Cardiac muscle cell (in vitro differentiated cells and primary cell): ENCODE data around the gene SP3. TPM values are rescaled to one million over a fixed set of nuclear protein-coding genes. Genes with fewer than 3 reads are reported as not detected.

Source experiments
- DNase-seq, 2 donors: peaks; one replicate each; pipeline versions ENCODE4 v3.0.0 to v3.0.0-alpha.2; 2010 to 2017; ENCODE audit warnings: low read depth in 1 of 2, low spot score in 1 of 2
- H3K27ac ChIP-seq: fragments of 200-600 bp; sonication (generic); 2 replicates; pipeline ENCODE4 v1.5.1; 2016
- H3K27me3 ChIP-seq: fragments of 200-600 bp; sonication (generic); 2 replicates; pipeline ENCODE4 v1.6.0; 2016; ENCODE audit warnings: control low read depth
- H3K36me3 ChIP-seq: fragments of 200-600 bp; sonication (generic); 2 replicates; pipeline ENCODE4 v1.5.1; 2016; ENCODE audit warnings: control low read depth
- H3K4me1 ChIP-seq: fragments of 200-600 bp; sonication (generic); 2 replicates; pipeline ENCODE4 v1.8.1; 2017; ENCODE audit warnings: low read depth, mild to moderate bottlenecking, mixed run types
- H3K4me3 ChIP-seq: fragments of 200-600 bp; sonication (generic); 2 replicates; pipeline ENCODE4 v1.5.1; 2016; ENCODE audit warnings: mild to moderate bottlenecking
- H3K9me3 ChIP-seq: fragments of 200-600 bp; sonication (generic); 2 replicates; pipeline ENCODE4 v1.5.1; 2017; ENCODE audit warnings: low read depth, mild to moderate bottlenecking, control low read depth
- polyA plus RNA-seq: library from polyadenylated mRNA; unstranded; fragments of >200 nt; fragmentation: Nextera tagmentation; extraction: Ambion mirVana; gene quantifications from 2 replicates; pipeline ENCODE4 v1.2.1, GENCODE V29; 2016
- total RNA-seq: library from RNA; depleted of rRNA; stranded (reverse); fragments of >200 nt; gene quantifications from 2 replicates; pipeline ENCODE4 v1.2.3, GENCODE V29; 2016
- TF ChIP-seq, protein P1 (sequence below): IDR thresholded peaks from 2 replicates; pipeline ENCODE4 v1.5.1; 2012; ENCODE audit warnings: low read depth, mild to moderate bottlenecking, low read length

SP3 gene
- total and polyA plus RNA-seq, 2 experiments from 2014 or later, result 36.0 to 164 TPM

- Histone ChIP-seq H3K4me1 (peaks cover 24% of the 10 kb centered on the region), H3K27ac (no peak overlapping the region), H3K27me3 (peaks cover 3% of the 10 kb centered on the region), H3K4me3 (no peak overlapping the region), H3K36me3 (no peaks in the 10 kb centered on the region), H3K9me3 (no peaks in the 10 kb centered on the region)
- DNase-seq, result no peak
- TF ChIP-seq, protein P1, sequence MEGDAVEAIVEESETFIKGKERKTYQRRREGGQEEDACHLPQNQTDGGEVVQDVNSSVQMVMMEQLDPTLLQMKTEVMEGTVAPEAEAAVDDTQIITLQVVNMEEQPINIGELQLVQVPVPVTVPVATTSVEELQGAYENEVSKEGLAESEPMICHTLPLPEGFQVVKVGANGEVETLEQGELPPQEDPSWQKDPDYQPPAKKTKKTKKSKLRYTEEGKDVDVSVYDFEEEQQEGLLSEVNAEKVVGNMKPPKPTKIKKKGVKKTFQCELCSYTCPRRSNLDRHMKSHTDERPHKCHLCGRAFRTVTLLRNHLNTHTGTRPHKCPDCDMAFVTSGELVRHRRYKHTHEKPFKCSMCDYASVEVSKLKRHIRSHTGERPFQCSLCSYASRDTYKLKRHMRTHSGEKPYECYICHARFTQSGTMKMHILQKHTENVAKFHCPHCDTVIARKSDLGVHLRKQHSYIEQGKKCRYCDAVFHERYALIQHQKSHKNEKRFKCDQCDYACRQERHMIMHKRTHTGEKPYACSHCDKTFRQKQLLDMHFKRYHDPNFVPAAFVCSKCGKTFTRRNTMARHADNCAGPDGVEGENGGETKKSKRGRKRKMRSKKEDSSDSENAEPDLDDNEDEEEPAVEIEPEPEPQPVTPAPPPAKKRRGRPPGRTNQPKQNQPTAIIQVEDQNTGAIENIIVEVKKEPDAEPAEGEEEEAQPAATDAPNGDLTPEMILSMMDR, result no peak
Measured at GRCh38 chr2:174011796-174012195, 46.6 kb upstream of the SP3 start.

- Histone ChIP-seq H3K4me3 (no peak overlapping the region), H3K9me3 (no peaks in the 10 kb centered on the region), H3K4me1 (peaks cover 24% of the 10 kb centered on the region), H3K27me3 (peaks cover 3% of the 10 kb centered on the region), H3K27ac (no peak overlapping the region), H3K36me3 (no peaks in the 10 kb centered on the region)
- TF ChIP-seq, protein P1, result no peak
- DNase-seq, result no peak
Measured at GRCh38 chr2:174011173-174011572, 46.0 kb upstream of the SP3 start.

DNA sequence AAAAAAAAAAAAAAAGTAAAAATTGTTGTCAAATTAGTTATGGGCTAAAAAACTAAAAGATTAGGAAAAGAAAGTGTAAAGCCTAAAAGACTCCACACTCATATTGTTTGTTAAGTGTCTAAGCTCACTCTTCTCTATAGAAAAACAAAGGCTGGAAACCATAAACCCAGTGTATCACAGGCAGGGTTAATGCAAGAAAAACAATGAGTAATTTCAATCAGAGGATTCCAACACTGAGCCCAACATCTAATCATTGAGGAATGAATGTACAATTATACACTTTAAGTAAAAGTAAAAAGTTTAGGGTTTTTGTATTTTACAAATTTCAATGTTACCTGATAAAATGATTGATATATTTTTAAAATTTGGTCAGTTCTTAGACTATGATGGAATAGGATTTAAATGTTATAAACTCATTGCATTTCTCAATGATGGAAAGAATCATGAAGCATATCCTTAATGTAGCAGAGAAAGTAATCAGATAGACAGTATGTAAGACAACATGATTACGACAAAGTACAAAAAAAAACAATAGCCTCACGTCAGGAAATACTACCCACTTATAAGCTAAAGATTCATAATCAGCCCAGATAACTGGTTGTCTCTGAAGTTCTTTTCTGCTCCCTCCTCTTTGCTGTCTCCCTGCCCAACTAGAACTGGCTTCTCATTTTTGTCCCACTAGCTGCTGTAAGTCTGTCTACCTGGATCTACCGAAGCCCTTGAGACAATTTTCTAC, 44.5 kb upstream of the SP3 start:
- H3K27me3 ChIP-seq, result peaks cover 3% of the 10 kb centered on the region
- H3K27ac ChIP-seq, result no peak overlapping the region
- H3K4me1 ChIP-seq, result peaks cover 17% of the 10 kb centered on the region
- DNase-seq, result no peak
- TF ChIP-seq, protein P1, result no peak
- no peak overlapping the region for H3K4me3 ChIP-seq
- no peaks in the 10 kb centered on the region for H3K9me3 ChIP-seq
- no peaks in the 10 kb centered on the region for H3K36me3 ChIP-seq

- TF ChIP-seq, protein P1, result no peak
- H3K9me3 ChIP-seq, result no peaks in the 10 kb centered on the region
- no peak for DNase-seq
- no peak overlapping the region for H3K4me3 ChIP-seq
- no peak overlapping the region for H3K27ac ChIP-seq
- H3K36me3 ChIP-seq, result no peaks in the 10 kb centered on the region
- peaks cover 10% of the 10 kb centered on the region for H3K4me1 ChIP-seq
- H3K27me3 ChIP-seq, result peaks cover 3% of the 10 kb centered on the region
Measured at GRCh38 chr2:174008720-174009119, 43.5 kb upstream of the SP3 start.

DNA sequence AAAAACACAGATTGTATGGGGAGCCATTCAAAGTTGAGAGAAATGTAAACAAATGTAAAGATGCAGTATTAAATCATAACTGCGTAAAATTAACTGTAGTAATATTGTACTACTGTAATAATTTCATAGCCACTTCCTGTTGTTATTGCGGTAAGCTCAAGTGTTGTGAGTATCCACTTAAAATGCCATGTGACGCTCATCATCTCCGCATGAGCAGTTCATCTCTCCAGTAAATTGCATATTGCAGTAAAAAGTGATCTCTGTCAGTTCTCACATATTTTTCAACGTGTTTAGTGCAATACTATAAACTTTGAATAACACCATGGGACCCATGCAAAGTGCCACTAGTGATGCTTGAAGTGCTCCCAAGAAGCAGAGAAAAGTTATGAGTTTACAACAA, 41.8 kb upstream of the SP3 start:
- Histone ChIP-seq H3K27ac (no peak overlapping the region), H3K36me3 (no peaks in the 10 kb centered on the region), H3K9me3 (no peaks in the 10 kb centered on the region), H3K4me1 (peaks cover 10% of the 10 kb centered on the region), H3K27me3 (peaks cover 3% of the 10 kb centered on the region), H3K4me3 (no peak overlapping the region)
- DNase-seq, result no peak
- TF ChIP-seq, protein P1, result no peak
